Spleen (tissue), 7 donors: ENCODE results near the gene NAALADL2.

Source experiments
- POLR2A ChIP-seq, 3 donors: fragments of 450-650 bp; IDR thresholded peaks; one replicate each; pipeline ENCODE4 v1.5.1; 2017; ENCODE audit warnings: antibody characterized with exemption in 3 of 3, mild to moderate bottlenecking in 1 of 3
- POLR2AphosphoS5 ChIP-seq, 3 donors: sonication (generic); formaldehyde crosslinking; IDR thresholded peaks; one replicate each; pipeline ENCODE4 v1.5.1; 2017; ENCODE audit warnings: antibody characterized with exemption in 3 of 3
- TF ChIP-seq, protein P1 (sequence below), 11 experiments: fragments of 200-600 bp in 7 of 11; fragments of 450-650 bp in 4 of 11; sonication (generic) in 4 of 11; IDR thresholded peaks in 8 of 11; conservative IDR thresholded peaks in 3 of 11; 1 replicate in 7 of 11; 2 replicates in 4 of 11; pipeline versions ENCODE4 v1.4.0 to v1.8.0; 2016 to 2021; ENCODE audit warnings: antibody characterized with exemption in 11 of 11, inconsistent platforms in 4 of 11, mild to moderate bottlenecking in 1 of 11
- donor health status: DM: no; HTN: no; CAD: no; lungs with moderate emphysema.
- donor health status: DM: no; HTN: no; CAD: no.
- donor health status: DM: no; HTN: no; CAD: no.

DNA sequence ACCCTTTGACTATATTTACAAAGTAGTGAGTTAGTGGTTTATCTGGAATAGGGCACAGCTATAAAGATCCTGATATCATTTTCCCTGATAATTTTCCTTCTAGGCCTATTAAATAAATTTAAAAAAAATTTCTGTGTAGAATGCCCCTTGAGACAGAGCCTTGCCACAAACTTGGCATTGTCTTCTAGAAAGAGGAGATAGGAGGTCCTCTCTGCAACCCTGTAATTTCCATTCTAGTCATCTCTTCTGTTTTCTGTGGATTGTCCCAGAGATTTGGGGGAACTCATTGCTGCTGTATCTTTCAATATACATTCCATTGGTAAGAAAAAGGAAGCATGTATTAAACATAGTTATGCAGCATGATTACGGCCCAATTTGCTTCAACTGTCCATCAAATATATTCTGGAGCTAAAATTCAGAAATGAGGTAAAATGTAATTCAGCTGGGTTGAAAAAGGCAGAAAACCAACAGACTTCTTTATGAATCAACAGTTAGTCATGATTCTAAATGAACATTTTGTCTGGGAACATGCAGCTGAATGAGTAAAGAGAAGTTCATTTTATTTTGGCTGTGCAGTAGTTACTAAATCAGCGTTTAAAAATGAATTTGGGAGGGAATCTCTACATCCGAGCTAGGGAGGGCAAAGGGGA is 401.1 kb downstream of the NAALADL2 start:
- TF ChIP-seq POLR2A (IDR thresholded peaks at IDR 0.05) (no peak), POLR2AphosphoS5 (IDR thresholded peaks at IDR 0.05) (no peak)
- TF ChIP-seq, protein P1, sequence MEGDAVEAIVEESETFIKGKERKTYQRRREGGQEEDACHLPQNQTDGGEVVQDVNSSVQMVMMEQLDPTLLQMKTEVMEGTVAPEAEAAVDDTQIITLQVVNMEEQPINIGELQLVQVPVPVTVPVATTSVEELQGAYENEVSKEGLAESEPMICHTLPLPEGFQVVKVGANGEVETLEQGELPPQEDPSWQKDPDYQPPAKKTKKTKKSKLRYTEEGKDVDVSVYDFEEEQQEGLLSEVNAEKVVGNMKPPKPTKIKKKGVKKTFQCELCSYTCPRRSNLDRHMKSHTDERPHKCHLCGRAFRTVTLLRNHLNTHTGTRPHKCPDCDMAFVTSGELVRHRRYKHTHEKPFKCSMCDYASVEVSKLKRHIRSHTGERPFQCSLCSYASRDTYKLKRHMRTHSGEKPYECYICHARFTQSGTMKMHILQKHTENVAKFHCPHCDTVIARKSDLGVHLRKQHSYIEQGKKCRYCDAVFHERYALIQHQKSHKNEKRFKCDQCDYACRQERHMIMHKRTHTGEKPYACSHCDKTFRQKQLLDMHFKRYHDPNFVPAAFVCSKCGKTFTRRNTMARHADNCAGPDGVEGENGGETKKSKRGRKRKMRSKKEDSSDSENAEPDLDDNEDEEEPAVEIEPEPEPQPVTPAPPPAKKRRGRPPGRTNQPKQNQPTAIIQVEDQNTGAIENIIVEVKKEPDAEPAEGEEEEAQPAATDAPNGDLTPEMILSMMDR (IDR thresholded peaks at IDR 0.05 in 8 of 11, conservative IDR thresholded peaks at IDR 0.05 in 3 of 11) = no peak
